GM20000 (cell line): ENCODE measurements around the gene CSNK2A2.

Source experiments
- DNase-seq: peaks from one replicate; pipeline ENCODE4 v3.0.0; 2012; ENCODE audit warnings: low spot score
- CTCF ChIP-seq: IDR thresholded peaks from 2 replicates; pipeline ENCODE4 v1.5.1; 2012; ENCODE audit warnings: mild to moderate bottlenecking, control low read depth; ENCODE audit errors: extremely low read depth, missing control alignments

The CSNK2A2 gene

GRCh38 chr16:58198022-58198683 is at the start of gene CSNK2A2:
Gene CSNK2A2 (minus strand): TSS chr16:58198106. CDS start chr16:58197736, 370 bp downstream.
- peak; percentile 98 for DNase-seq
- peak; percentile 40 for TF ChIP-seq CTCF

- TF ChIP-seq CTCF = no peak
- peak; percentile 76 for DNase-seq
Measured at GRCh38 chr16:58243528-58244004, 45.7 kb upstream of the CSNK2A2 start.

- TF ChIP-seq CTCF = no peak
- DNase-seq = no peak
Measured at GRCh38 chr16:58236831-58237230, 38.9 kb upstream of the CSNK2A2 start.

DNA sequence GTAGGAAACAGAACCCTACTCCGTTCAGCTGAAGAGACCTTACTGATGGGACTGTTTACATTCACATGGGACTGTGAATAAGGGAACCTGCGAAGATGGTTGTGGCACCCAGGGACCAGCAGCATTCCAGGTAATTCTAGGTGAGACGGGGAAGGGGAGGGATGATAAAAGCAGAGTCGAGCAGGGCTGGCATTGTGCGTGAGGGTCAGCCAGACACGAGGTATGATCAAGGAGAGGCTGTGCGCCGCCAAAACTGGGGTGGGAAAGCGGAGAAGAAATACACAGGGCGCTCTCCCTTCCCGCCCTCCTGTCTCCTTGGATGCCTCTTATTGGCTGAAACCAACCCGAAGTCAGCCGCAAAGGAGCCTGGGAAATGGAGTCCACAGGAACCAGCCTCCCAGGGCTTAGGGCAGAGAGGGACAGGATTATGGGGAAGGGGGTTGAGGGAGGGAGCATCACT is 38.4 kb upstream of the CSNK2A2 start:
- TF ChIP-seq CTCF = no peak
- DNase-seq = peak; percentile 72

DNA sequence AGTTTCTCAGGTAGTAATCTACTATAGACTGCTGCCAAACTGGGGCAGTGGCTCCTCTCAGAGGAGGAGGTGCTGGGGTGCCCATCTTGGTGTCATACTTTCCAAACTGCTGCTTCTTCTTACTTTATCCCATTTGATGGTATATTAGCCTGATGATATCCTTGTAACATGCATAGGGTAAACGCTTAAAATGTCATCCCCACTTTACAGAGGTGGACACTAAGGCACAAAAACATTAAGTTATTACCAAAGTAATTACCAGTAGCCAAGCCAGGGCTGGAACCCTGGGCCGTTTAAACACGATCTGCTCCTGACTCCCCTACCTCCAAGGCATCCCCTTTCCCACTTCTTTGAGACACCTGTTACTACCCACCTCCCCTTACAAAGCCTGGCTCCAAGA is 37.8 kb upstream of the CSNK2A2 start:
- DNase-seq = no peak
- TF ChIP-seq CTCF = no peak

- no peak for TF ChIP-seq CTCF
Measured at GRCh38 chr16:58234831-58235595, 37.1 kb upstream of the CSNK2A2 start.

DNA sequence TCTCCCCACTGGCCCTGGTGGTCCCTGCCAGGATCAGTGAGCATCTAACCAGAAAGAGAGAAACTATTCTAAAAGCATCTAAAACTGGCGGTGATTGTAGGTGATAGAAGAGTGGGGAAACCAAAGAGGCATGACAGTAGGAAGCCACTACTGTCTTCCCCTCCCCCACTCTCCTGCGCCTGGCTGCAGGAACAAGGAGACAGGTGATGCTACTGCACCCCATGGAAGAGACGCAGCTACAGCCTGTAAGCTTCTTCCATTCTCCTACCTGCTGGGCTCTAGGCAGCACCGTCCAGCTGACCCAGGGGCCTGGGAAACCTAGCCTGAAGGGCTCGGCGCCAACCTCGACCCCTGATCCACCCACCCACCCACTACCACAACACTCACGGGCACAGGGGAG is 32.4 kb upstream of the CSNK2A2 start:
- no peak for DNase-seq
- TF ChIP-seq CTCF = no peak

More at GRCh38 chr16:58234831-58235595, 37.1 kb upstream of the CSNK2A2 start:
- DNase-seq = no peak
